ENCODE measurements around the gene AKR1C1.
"Not testable (repeated sequence)": the region's sequence is repeated elsewhere in the genome, so short reads cannot be mapped to it uniquely, and the experiment has no call there.

Gene AKR1C1

DNA sequence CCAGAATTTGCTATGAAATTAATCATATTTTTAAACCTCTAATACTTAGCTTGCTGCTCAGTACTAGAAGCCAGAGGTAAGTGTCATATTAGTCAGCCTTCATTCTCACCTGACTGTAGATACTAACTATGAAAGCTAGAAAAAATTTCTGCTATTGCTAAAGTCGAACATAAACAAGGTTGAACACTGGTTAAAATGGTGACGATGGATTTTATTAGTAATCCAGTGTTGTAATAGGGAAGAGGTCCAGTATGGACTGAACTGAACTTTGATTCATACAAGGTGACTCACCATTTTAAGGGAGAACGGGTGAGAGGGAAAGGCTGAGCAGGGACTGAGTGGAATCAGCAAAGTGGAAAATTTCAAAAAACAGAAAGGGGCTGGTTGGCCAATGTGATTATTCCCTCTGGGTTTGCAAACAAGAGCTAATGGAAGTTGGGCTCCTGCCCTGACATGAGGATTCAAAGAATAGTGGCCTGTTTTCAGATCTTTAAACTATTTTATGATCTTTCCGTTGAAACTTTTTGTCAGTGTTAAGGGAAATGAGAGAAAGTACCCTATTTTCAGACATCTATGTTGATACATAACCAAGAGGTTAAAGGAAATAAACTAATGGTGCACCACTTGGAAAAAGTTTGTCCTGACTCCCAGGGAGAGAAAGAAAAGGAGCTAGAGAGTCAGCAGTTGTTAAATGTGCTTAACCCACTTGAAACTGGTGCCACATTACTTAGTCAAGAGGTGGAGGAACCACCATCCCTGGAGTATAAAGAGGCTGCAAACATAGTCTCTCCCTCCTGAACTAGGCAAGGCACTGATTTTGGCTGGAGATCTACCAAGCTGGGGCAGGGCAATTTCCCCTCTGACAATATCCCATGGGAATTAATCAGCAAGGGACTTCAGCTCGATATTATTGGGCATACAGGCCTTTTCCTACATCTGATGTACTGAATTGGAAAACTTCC lies 15.3 kb upstream of the AKR1C1 start:
- DNase-seq (ENCODE audit: low read depth in 3 of 3), result no peak

DNA sequence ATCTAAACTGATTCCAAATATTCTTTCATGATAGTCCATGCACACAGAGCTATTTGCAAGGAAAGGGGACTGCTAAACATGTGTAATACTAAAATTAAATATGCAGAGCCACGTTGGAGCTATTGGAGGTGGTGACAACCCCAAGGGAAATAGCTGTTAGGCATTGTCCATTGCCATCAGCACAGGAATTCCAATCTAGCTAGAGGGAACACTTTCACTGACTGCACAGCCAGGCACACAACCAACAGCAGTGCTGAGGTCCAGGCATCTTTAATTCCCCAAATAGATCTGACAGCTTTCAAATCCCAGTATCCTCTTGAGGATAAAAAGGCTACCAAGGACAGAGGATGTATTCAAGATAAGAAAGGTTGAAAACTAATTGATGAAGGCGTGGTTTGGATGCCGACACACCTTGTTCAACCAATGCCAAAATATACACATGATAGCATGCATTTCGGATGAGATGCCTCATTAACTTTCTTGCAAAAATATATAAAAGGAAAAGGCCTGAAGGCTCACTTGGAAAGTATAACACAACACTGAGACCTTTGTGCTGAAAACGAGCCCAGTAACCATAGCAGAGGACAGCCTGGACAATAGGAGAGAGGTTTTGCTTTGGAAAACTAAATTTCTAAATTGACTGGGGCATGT lies 11.6 kb upstream of the AKR1C1 start:
- not testable (repeated sequence) for DNase-seq (ENCODE audit: low read depth in 3 of 3)

DNA sequence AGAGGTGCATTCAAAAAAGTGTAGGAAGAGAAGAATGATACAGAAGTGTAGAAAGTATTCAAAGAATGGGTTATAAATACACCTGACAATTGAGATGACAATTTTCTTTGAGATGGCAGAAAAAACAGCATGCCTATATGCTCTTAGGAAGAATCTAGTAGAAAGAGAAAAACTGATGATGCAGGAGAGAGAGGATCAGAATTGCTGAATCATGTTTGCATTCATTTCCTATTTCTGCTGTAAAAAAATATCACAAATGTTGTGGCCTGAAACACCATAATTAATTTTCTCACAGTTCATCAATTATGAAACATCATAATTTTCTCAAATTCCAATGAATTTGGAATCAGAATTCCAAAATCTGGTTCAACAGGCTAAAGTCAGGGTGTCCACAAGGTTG lies 9.8 kb upstream of the AKR1C1 start:
- no peak for DNase-seq (ENCODE audit: low read depth in 3 of 3)

DNA sequence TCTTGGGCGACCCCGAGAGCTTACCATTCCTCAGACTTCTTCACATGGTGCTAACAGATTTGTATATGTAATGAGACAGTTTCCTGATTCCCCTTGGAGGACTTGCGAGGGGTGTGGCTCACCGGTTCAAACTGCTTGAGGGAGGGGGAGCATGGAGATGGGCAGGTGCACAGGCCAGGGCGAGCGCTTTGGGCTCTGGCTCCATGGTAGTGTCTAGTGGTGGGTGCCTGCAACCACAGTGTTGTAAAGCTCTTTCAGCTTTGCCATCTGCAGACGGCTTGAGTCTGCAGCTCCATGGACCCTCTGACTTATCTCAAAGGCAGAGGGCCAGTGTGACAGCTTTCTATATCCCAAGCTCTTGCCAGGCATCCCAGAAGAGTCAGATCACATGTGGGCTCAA lies 7.1 kb upstream of the AKR1C1 start:
- not testable (repeated sequence) for DNase-seq (ENCODE audit: low read depth in 3 of 3)

DNA sequence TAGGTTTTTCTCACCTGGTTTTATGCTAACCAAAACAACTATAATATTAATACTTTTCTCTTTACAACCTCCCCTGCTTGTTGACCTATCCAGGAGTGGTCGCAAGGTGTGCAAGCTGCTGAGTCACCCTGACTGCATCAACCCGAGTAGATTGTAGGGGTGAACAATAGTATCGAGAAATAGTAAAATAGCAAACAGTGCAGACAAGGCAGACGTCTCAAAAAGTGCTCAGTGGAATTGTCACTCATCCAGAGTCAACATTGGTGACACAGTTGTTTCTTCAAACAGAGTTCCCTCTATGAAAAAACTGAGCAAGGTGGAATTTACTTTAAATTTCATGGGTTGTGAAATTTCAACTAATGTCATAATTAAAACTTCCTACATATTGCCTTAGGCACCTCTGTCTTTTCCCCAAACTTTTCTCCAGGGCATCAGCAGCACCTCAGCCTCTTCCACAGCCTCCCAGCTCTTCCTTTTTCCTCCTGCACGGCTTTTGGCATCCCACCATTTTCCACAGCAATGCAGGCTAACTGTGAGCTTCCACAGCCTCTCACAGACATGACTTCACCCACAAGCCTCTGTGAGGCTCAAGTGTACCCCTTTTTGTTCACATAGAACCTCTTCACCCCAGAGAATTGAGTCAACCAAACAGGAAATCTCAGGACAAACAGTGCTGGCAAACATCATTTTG lies 6.1 kb upstream of the AKR1C1 start:
- not testable (repeated sequence) for DNase-seq (ENCODE audit: low read depth in 3 of 3)

DNA sequence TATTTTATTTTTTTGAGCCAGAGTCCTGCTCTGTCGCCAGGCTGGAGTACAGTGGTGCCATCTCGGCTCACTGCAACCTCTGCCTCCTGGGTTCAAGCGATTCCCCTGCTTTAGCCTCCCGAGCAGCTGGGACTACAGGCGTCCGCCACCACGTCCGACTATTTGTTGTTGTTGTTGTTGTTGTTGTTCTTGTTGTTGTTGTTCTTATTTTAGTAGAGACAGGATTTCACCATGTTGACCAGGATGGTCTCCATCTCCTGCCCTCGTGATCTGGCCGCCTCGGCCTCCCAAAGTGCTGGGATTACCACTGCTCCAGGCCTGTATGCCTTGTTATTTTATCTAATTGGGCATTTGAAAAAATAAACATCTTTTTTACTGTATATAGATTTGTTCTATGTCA lies 1.7 kb upstream of the AKR1C1 start:
- DNase-seq (ENCODE audit: low read depth in 3 of 3), result not testable (repeated sequence)

DNA sequence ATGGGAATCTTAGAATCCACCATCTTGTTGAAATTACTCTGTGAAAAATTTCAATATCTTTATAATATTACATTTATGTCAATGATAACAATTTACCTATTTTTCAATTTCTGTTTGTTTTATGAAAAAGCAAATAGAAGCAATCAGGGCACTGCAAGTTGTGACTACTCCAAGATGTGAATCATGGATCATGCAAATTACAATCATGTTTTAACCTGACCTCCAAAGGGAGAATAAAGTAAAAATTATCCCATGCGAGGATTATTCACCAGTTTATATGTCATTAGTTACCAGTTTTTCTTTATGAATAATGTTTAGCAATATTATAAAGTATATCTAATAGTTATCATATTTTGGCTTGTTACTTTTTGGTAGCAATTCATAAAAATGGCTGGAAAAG lies 907 bp upstream of the AKR1C1 start:
- not testable (repeated sequence) for DNase-seq (ENCODE audit: low read depth in 3 of 3)

DNA sequence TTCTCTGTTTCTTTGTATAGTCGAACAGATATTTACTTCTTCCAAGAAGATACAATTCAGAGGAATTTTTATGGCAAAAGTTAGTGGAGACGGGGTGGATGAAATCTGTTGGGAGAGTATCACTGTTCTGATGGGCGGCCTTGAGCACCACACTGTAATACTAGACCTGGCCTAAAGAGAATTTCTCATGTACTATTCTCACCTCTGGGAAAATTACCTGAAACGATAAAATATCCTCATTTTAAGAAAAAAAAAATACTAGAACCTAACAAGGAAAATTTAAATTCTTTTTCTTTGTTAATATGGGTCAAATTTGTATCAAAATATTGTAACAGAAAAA lies 570 bp downstream of the AKR1C1 start:
- not testable (repeated sequence) for DNase-seq (ENCODE audit: low read depth in 3 of 3)

DNA sequence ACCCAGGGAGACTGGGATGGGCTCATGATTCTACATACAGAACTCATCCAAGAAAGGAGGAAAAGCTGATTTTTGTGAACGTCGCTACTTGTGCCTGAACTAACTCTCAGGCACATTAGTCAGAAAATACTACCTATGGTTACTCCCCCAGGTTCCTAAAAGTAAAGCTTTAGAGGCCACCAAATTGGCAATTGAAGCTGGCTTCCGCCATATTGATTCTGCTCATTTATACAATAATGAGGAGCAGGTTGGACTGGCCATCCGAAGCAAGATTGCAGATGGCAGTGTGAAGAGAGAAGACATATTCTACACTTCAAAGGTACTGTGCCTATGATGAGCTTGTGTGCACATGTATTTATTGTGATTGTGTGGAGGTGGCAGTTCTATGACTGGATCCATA lies 2.5 kb downstream of the AKR1C1 start:
- not testable (repeated sequence) for DNase-seq (ENCODE audit: low read depth in 3 of 3)

DNA sequence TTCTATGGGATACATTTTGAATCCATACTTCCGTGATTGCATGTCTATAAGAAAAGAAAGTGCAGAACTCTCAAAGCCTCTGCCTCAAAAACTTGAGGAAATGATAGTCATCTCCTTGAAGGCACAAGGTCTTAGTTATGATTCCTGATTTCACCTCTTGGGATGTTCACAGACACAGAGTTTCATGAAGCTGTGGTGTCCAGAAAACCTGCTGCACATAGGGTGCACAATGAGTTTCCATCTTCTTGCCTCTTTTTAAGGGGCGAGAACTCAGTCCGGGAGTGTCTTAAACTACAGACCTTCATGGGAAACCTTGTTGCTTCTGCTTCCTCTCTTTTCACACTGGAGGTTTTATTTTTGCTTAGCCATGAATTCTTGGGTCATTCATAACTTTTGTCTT lies 4.0 kb downstream of the AKR1C1 start:
- not testable (repeated sequence) for DNase-seq (ENCODE audit: low read depth in 3 of 3)

DNA sequence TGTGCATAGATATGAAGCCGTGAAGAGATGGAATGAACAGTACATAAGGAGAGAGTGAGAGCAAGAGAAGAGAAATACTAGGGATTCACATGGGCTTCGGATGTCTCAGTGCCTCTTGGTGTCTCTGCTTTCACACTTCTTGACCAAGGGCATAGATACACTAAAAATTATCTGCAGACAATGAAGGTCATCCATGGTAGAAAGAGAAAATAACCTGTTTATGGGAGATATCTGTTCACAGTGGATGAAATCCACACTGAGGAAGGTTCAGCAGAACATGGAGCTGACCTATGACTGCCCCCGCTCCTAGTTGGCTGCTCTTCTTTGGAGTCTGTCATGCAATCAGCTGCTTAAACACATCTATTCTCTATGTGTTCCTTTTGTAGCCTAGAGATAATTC lies 6.1 kb downstream of the AKR1C1 start:
- not testable (repeated sequence) for DNase-seq (ENCODE audit: low read depth in 3 of 3)

DNA sequence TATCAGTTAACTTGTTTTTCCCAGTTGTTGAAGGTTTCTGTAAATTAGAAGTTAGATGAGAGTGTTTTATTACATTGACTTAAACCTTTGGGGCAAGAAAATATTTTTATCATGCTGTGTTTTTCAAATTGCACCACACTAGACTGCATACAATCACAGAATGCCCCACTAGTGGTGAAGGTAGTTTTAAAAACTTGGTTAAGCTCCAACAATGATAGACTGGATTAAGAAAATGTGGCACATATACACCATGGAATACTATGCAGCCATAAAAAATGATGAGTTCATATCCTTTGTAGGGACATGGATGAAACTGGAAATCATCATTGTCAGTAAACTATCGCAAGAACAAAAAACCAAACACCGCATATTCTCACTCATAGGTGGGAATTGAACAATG lies 7.1 kb downstream of the AKR1C1 start:
- DNase-seq (ENCODE audit: low read depth in 3 of 3), result not testable (repeated sequence)

DNA sequence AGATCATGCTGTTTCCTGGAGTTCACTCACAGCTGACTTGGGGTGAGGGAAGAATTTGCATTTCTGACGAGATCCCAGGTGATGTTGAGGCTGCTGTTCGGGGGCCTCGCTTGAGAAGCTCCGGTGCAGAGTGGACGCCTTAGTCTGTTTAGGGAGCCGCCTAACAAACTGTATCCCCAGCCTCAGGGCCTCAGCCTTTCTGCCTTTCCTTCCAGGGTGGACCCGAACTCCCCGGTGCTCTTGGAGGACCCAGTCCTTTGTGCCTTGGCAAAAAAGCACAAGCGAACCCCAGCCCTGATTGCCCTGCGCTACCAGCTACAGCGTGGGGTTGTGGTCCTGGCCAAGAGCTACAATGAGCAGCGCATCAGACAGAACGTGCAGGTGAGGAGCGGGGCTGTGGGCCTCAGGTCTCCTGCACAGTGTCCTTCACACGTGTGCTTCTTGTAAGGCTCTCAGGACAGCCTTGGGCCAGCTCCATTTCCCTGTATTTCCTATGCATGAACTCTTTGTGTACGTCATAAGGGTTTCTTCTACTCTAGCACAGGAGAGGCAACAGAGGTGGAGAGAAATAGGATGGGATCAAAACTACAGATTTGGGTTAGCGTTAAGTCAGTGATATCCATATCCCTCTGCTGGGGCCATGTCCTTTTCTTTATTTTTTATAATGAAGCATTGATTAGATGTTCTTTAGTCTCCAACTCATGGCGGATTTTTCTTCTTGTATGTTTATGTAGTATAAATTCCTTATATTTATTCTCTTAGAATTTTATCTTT lies 9.3 kb downstream of the AKR1C1 start:
- not testable (repeated sequence) for DNase-seq (ENCODE audit: low read depth in 3 of 3)

DNA sequence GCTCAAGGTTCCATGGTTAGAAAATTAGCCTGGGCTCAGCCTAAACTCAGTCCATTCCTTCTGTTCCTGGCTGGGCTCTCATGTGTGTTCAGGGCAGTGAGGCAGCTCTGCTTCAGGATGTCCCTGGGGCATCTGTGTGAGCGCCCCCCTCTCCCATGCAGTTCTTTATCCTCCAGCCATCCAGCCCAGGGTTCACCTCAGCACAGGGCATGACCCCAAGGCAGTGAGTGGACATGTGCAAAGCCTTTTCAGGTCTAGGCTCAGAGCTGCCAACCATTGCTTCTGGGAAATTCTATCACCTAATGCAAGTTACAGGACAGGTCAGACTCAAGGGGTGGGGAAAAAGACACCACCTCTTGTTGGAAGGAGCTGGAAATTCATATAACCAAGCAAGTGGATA lies 10.1 kb downstream of the AKR1C1 start:
- DNase-seq (ENCODE audit: low read depth in 3 of 3), result not testable (repeated sequence)

DNA sequence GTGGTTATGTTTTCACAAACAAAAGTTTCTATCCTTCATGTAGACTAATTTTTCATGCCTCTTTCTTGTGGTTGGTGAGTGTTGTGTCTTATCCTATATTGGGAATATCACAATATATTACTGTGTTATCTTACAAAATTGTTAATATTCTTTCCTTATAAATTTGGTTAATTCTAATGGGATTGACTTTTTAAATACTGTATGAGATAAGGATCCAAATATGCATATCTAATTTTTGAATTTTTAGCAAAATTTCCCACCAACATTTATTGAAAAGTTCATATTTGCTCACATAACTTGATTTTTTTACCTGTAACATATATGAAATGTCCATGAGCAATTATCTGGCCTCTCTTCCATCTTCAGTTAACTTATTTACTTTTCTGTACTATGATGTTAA lies 11.2 kb downstream of the AKR1C1 start:
- DNase-seq (ENCODE audit: low read depth in 3 of 3), result not testable (repeated sequence)

DNA sequence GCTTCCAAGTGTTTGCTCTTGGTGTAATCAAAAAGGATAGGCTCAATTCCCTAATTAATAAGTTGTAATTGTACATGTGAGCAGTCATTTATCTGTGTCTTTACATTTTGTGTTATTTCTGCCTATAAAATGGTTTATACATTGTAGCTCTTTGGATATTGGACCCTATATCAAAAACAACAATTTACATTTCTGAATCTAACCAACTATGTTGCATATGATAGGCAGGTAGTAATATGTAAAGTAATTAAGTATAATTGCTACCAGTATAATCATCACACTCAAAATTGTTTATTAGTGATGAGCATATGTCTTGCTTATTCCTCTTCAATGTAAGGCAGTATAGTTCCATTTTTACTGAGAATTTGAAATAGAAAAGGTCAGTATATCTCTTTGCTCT lies 13.8 kb downstream of the AKR1C1 start:
- DNase-seq (ENCODE audit: low read depth in 3 of 3), result no peak

DNA sequence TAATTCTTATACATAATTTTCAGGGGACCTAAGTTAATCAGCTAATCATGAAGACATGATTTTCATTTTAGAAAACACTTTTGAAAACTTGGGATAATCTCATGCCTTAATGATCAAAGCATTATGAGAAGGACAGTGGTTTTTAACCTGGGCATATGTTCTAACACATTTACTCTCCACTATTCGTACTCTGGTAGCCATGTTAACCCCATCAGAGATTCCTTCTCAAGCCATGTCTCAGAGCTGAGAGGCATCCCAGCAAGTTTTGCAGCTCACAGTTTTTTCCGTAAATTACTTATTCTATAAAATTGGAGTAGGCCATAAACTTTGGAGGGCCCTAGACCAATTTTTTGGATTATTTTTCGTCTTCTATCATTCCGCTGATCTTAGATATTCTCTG lies 15.7 kb downstream of the AKR1C1 start:
- no peak for DNase-seq (ENCODE audit: low read depth in 3 of 3)

DNA sequence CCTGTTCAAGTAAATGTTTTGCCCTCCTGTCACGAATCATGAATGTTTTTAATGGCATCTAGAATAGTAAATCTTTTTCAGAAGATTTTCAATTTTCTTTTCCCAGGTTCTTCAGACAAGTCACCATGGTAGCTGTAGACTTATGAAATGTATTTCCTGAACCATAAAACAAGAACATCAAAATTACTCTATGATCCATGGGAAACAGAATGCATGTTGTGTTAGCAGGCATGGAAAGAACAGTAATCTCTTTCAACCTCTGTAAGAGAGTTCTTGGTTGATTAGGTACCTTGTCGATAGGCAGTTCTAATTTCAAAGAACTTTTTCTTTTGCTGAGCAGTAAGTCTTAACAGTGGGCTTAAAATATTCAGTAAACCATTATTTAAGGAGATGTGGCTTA lies 17.6 kb downstream of the AKR1C1 start:
- no peak for DNase-seq (ENCODE audit: low read depth in 3 of 3)

DNA sequence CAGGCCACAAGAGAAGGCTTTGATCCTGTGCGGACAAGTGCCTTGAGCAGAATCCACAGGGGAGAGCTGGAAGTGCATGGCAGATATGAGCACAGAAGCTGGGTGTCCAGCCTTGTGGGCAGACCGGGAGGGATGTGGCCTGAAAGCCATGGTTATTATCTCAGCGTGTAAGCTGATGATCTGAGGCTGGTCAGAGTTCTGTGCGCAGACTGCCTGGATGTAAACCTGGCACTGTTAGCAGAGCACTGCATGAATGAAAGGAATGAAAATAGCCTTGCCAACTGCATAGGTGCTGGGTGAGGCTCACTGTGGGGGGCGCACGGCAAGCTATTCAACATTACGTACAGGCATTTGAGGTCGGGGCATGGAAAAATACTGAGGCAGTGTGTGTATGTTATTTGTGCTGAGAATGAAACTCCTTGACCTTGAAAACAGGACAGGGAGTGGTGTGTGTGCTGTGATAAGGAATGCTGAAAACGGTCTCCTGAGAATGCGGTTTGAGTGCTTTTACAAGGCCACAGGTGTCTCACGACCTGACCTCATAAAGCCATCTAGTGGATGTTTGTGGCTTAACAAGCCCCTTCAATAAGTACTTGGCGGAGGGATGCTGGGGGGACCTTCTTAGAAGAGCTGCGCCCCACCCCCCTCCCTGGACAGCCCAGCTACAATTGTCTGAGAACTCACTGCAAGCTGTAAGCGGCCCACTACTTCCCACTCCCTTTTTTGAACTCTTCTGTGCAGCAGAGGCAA lies 18.7 kb downstream of the AKR1C1 start:
- no peak for DNase-seq (ENCODE audit: low read depth in 3 of 3)

DNA sequence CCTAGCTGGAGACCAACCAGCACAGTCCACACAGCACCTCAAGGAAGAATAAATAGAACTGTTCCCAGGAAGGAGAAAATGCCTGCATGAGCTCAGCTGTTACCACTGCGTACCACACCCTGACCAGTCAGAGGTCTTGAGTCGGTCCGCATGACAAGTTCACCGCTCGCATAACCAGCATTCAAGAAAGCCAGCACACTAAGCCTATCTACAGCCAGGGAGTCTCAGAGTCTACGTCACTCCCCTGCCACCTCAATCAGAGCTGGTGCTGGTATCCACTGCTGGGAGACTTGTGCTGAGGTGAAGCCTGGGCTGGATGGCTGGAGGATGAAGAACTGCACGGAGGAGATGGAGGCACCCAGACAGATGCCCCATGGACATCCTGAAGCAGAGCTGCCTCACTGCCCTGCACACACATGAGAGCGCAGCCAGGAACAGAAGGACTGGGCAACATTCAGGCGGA lies 19.6 kb downstream of the AKR1C1 start:
- no peak for DNase-seq (ENCODE audit: low read depth in 3 of 3)

Data from stimulated activated CD4-positive, alpha-beta T cell treated with anti-CD3 and anti-CD28 coated beads, TNF-alpha, amount 100 ng/mL, for 24 hours (primary cell).